Smooth muscle cell (in vitro differentiated cells): ENCODE measurements around the gene LITAF. TPM values are rescaled to one million over a fixed set of nuclear protein-coding genes. Genes with fewer than 3 reads are reported as not detected.

Experiments
- DNase-seq: peaks from one replicate; lab custom pipeline; 2025; ENCODE audit not compliant: unreplicated experiment; lab: John Stamatoyannopoulos, UW
- H2AFZ ChIP-seq: fragments of 200-600 bp; sonication (generic); 2 replicates; pipeline ENCODE4 v1.6.0; 2016; ENCODE audit warnings: antibody characterized with exemption, low read depth, mild to moderate bottlenecking
- H3F3A ChIP-seq: fragments of 200-600 bp; sonication (generic); 2 replicates; pipeline ENCODE4 v1.6.0; 2017; ENCODE audit warnings: antibody characterized with exemption, low read depth
- H3K27ac ChIP-seq: fragments of 200-600 bp; sonication (generic); 2 replicates; pipeline ENCODE4 v1.5.1; 2016; ENCODE audit warnings: low read depth, mild to moderate bottlenecking
- H3K27me3 ChIP-seq: fragments of 200-600 bp; sonication (generic); 2 replicates; pipeline ENCODE4 v1.6.1; 2016; ENCODE audit warnings: low read depth, mild to moderate bottlenecking
- H3K36me3 ChIP-seq: fragments of 200-600 bp; sonication (generic); 2 replicates; pipeline ENCODE4 v1.5.1; 2016; ENCODE audit warnings: low read depth
- H3K4me1 ChIP-seq: fragments of 200-600 bp; sonication (generic); 2 replicates; pipeline ENCODE4 v1.5.1; 2016; ENCODE audit warnings: low read depth
- H3K4me2 ChIP-seq: fragments of 200-600 bp; sonication (generic); 2 replicates; pipeline ENCODE4 v1.6.0; 2016; ENCODE audit warnings: mild to moderate bottlenecking
- H3K4me3 ChIP-seq: fragments of 200-600 bp; sonication (generic); 2 replicates; pipeline ENCODE4 v1.5.1; 2016; ENCODE audit warnings: mild to moderate bottlenecking
- H3K79me2 ChIP-seq: fragments of 200-600 bp; sonication (generic); 2 replicates; pipeline ENCODE4 v1.6.0; 2016; ENCODE audit warnings: low read depth, mild to moderate bottlenecking
- H3K9ac ChIP-seq: fragments of 200-600 bp; sonication (generic); 2 replicates; pipeline ENCODE4 v1.6.0; 2016; ENCODE audit warnings: low read depth
- H3K9me3 ChIP-seq: fragments of 200-600 bp; sonication (generic); replicated peaks from 2 replicates; pipeline ENCODE4 v1.5.1; 2016; ENCODE audit warnings: low read depth
- H4K20me1 ChIP-seq: fragments of 200-600 bp; sonication (generic); 2 replicates; pipeline ENCODE4 v1.6.0; 2016; ENCODE audit warnings: low read depth
- CTCF ChIP-seq: fragments of 200-600 bp; sonication (generic); IDR thresholded peaks from 2 replicates; pipeline ENCODE4 v1.5.1; 2017; ENCODE audit warnings: borderline replicate concordance, mild to moderate bottlenecking, antibody characterized with exemption; ENCODE audit not compliant: insufficient read depth, poor library complexity, severe bottlenecking
- WGBS: methylation state at CpG from one replicate; pipeline ENCODE4 v1.1.7; 2016; ENCODE audit warnings: low lambda C conversion rate; 5-methylcytosine and 5-hydroxymethylcytosine counted together
- polyA plus RNA-seq: library from polyadenylated mRNA; unstranded; fragments of >200 nt; fragmentation: Nextera tagmentation; extraction: Ambion mirVana; gene quantifications from 2 replicates; pipeline ENCODE4 v1.2.1, GENCODE V29; 2016
- total RNA-seq: library from RNA; depleted of rRNA; stranded (reverse); fragments of >200 nt; gene quantifications from 2 replicates; pipeline ENCODE4 v1.2.3, GENCODE V29; 2014

The LITAF gene
- total and polyA plus RNA-seq, 2 experiments from 2014 or later = 40.4 to 72.6 TPM

- peaks cover 13% of the 10 kb centered on the region for H3K4me1 ChIP-seq
- no peaks in the 10 kb centered on the region for H3K79me2 ChIP-seq
- no peak overlapping the region for H3K27ac ChIP-seq
- H3F3A ChIP-seq = peaks cover 16% of the 10 kb centered on the region
- H3K4me3 ChIP-seq = no peak overlapping the region
- no peak for TF ChIP-seq CTCF
- H3K9ac ChIP-seq = no peak overlapping the region
- no peaks in the 10 kb centered on the region for H3K36me3 ChIP-seq
- 77% methylated on average over 5 of the region's 6 CpGs for WGBS
- H3K4me2 ChIP-seq = no peak overlapping the region
- no peak for DNase-seq
- no peaks in the 10 kb centered on the region for H3K27me3 ChIP-seq
- H3K9me3 ChIP-seq = no peaks in the 10 kb centered on the region
- no peak overlapping the region for H2AFZ ChIP-seq
- H4K20me1 ChIP-seq = no peaks in the 10 kb centered on the region
Observed at GRCh38 chr16:11498683-11499082, 88.0 kb downstream of the LITAF start.

- Histone ChIP-seq H3K9ac (peak overlapping the region; percentile 34), H3K27ac (peak overlapping the region; percentile 93), H3K27me3 (no peaks in the 10 kb centered on the region), H3K4me2 (peak overlapping the region; percentile 30), H3K4me1 (peaks cover 13% of the 10 kb centered on the region), H3K9me3 (no peaks in the 10 kb centered on the region), H3K36me3 (no peaks in the 10 kb centered on the region), H3K79me2 (no peaks in the 10 kb centered on the region), H2AFZ (no peak overlapping the region), H3F3A (peaks cover 16% of the 10 kb centered on the region), H4K20me1 (no peaks in the 10 kb centered on the region), H3K4me3 (no peak overlapping the region)
- TF ChIP-seq CTCF = no peak
- 10% methylated on average over 5 of the region's 5 CpGs for WGBS
- no peak for DNase-seq
Observed at GRCh38 chr16:11497851-11498289, 88.8 kb downstream of the LITAF start.

Other genes starting within 250 kb of the LITAF start
- 6.1 and 9.7 TPM in 2 replicates for gene RMI2, start 241.5 kb downstream of the LITAF start, total RNA-seq
- 9.8 and 11.3 TPM in 2 replicates for gene RMI2, start 241.5 kb downstream of the LITAF start, polyA plus RNA-seq
- gene SNN, start 81.5 kb upstream of the LITAF start, total RNA-seq = 6.4 and 8.2 TPM in 2 replicates
- 10.1 and 10.9 TPM in 2 replicates for gene SNN, start 81.5 kb upstream of the LITAF start, polyA plus RNA-seq
- gene TXNDC11, start 155.9 kb upstream of the LITAF start, total RNA-seq = 30.8 and 31.1 TPM in 2 replicates
- gene TXNDC11, start 155.9 kb upstream of the LITAF start, polyA plus RNA-seq = 27.3 and 27.9 TPM in 2 replicates
- 38.6 and 43.4 TPM in 2 replicates for gene ZC3H7A, start 210.3 kb upstream of the LITAF start, total RNA-seq
- gene ZC3H7A, start 210.3 kb upstream of the LITAF start, polyA plus RNA-seq = 31.3 and 37.3 TPM in 2 replicates